Measurements from ENCODE around the gene DOCK2. TPM values are rescaled to one million over a fixed set of nuclear protein-coding genes. Genes with fewer than 3 reads are reported as not detected.

The DOCK2 gene
- total and polyA plus RNA-seq, 12 donors: 3.3 to 59.5 (median 21.0) TPM

- no peaks in the 10 kb centered on the region for H3K36me3 ChIP-seq (replicated peaks in 1 of 2)
- no peaks in the 10 kb centered on the region for H3K27me3 ChIP-seq
- no peak overlapping the region for H3K27ac ChIP-seq
- intact Hi-C loops (cut with DNase I): no loop called here
- H3K4me3 ChIP-seq: no peak overlapping the region
- WGBS, 4 donors: 88 to 90% (median 89%) methylated on average over 4 of the region's 4 CpGs
- DNase-seq: no peak
- TF ChIP-seq, protein P1, sequence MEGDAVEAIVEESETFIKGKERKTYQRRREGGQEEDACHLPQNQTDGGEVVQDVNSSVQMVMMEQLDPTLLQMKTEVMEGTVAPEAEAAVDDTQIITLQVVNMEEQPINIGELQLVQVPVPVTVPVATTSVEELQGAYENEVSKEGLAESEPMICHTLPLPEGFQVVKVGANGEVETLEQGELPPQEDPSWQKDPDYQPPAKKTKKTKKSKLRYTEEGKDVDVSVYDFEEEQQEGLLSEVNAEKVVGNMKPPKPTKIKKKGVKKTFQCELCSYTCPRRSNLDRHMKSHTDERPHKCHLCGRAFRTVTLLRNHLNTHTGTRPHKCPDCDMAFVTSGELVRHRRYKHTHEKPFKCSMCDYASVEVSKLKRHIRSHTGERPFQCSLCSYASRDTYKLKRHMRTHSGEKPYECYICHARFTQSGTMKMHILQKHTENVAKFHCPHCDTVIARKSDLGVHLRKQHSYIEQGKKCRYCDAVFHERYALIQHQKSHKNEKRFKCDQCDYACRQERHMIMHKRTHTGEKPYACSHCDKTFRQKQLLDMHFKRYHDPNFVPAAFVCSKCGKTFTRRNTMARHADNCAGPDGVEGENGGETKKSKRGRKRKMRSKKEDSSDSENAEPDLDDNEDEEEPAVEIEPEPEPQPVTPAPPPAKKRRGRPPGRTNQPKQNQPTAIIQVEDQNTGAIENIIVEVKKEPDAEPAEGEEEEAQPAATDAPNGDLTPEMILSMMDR (IDR thresholded peaks at IDR 0.05): no peak
- TF ChIP-seq POLR2A (IDR thresholded peaks at IDR 0.05): no peak
- H3K9me3 ChIP-seq (replicated peaks in 1 of 3): no peaks in the 10 kb centered on the region
- no peaks in the 10 kb centered on the region for H3K4me1 ChIP-seq (replicated peaks in 1 of 2)
Observed at GRCh38 chr5:169862391-169862811, 225.3 kb downstream of the DOCK2 start.

GRCh38 chr5:169864483-169864882, 227.4 kb downstream of the DOCK2 start:
- no peak overlapping the region for H3K27ac ChIP-seq
- no peaks in the 10 kb centered on the region for H3K36me3 ChIP-seq (replicated peaks in 1 of 2)
- H3K9me3 ChIP-seq (replicated peaks in 1 of 3): no peaks in the 10 kb centered on the region
- H3K4me3 ChIP-seq: no peak overlapping the region
- H3K4me1 ChIP-seq (replicated peaks in 1 of 2): no peaks in the 10 kb centered on the region
- TF ChIP-seq, protein P1 (IDR thresholded peaks at IDR 0.05): no peak
- TF ChIP-seq POLR2A (IDR thresholded peaks at IDR 0.05): no peak
- WGBS, 4 donors: 69 to 89% (median 82%) methylated on average over 1 of the region's 1 CpG
- no peak for DNase-seq
- no peaks in the 10 kb centered on the region for H3K27me3 ChIP-seq
- intact Hi-C loops (cut with DNase I): no loop called here

DNA sequence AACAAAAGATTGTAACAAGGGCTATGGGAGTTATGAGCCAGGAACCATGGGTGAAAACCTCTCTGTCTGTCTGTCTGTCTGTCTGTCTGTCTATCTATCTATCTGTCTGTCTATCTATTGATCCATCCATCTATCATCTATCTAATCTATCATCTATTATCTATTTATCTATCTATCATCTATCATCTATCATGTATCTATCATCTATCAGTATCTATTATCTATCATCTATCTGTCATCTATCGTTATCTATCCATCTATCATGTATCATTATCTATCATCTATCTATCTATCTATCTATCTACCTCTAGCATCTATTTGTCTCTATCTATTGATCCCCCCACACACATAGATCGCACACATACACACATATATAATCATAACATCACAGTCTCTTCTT, 230.3 kb downstream of the DOCK2 start:
- WGBS, 4 donors: 91 to 94% (median 92%) methylated on average over 2 of the region's 2 CpGs
- TF ChIP-seq POLR2A (IDR thresholded peaks at IDR 0.05): no peak
- TF ChIP-seq, protein P1 (IDR thresholded peaks at IDR 0.05): no peak

GRCh38 chr5:169869066-169869465, 232.0 kb downstream of the DOCK2 start:
- intact Hi-C loops (cut with DNase I): no loop called here
- no peak for TF ChIP-seq POLR2A (IDR thresholded peaks at IDR 0.05)
- TF ChIP-seq, protein P1 (IDR thresholded peaks at IDR 0.05): no peak
- WGBS, 4 donors: 83 to 87% (median 85%) methylated on average over 3 of the region's 3 CpGs

More for the DNA sequence above, 230.3 kb downstream of the DOCK2 start:
- intact Hi-C loops (cut with DNase I): no loop called here
- no peaks in the 10 kb centered on the region for H3K27me3 ChIP-seq
- DNase-seq: no peak
- H3K4me1 ChIP-seq (replicated peaks in 1 of 2): no peaks in the 10 kb centered on the region
- H3K4me3 ChIP-seq: no peak overlapping the region
- no peak overlapping the region for H3K27ac ChIP-seq
- H3K36me3 ChIP-seq (replicated peaks in 1 of 2): no peaks in the 10 kb centered on the region
- no peaks in the 10 kb centered on the region for H3K9me3 ChIP-seq (replicated peaks in 1 of 3)

More at GRCh38 chr5:169869066-169869465, 232.0 kb downstream of the DOCK2 start:
- H3K36me3 ChIP-seq (replicated peaks in 1 of 2): no peaks in the 10 kb centered on the region
- no peak overlapping the region for H3K4me3 ChIP-seq
- H3K27me3 ChIP-seq: no peaks in the 10 kb centered on the region
- no peaks in the 10 kb centered on the region for H3K9me3 ChIP-seq (replicated peaks in 1 of 3)
- no peaks in the 10 kb centered on the region for H3K4me1 ChIP-seq (replicated peaks in 1 of 2)
- no peak for DNase-seq
- H3K27ac ChIP-seq: no peak overlapping the region

Measured in adrenal gland (tissue), 12 donors.